HEK293 (cell line): ENCODE results near the gene BRCA2.

Source experiments
- KLF10 ChIP-seq: fragments of 450-650 bp; IDR thresholded peaks from 2 replicates; pipeline ENCODE4 v1.5.1; 2018; ENCODE audit warnings: missing biosample characterization, mild to moderate bottlenecking, missing genetic modification characterization
- OSR2 ChIP-seq: fragments of 450-650 bp; formaldehyde crosslinking; IDR thresholded peaks from 2 replicates; pipeline ENCODE4 v1.5.1; 2016; ENCODE audit warnings: missing biosample characterization, missing genetic modification characterization
- ZBTB1 ChIP-seq: fragments of 450-650 bp; formaldehyde crosslinking; IDR thresholded peaks from 2 replicates; pipeline ENCODE4 v1.5.1; 2016; ENCODE audit warnings: missing biosample characterization, missing genetic modification characterization
- ZEB2 ChIP-seq: fragments of 450-650 bp; formaldehyde crosslinking; IDR thresholded peaks from 2 replicates; pipeline ENCODE4 v1.5.1; 2016; ENCODE audit warnings: missing biosample characterization, missing genetic modification characterization
- ZNF114 ChIP-seq: fragments of 450-650 bp; formaldehyde crosslinking; IDR thresholded peaks from 2 replicates; pipeline ENCODE4 v1.5.0; 2017; ENCODE audit warnings: missing biosample characterization, missing genetic modification characterization
- ZNF274 ChIP-seq, 2 experiments: fragments of 200-500 bp in 1 of 2; fragments of 450-650 bp in 1 of 2; sonication (Bioruptor generic) in 1 of 2; formaldehyde crosslinking in 1 of 2; IDR thresholded peaks; 2 replicates each; pipeline versions ENCODE4 v1.5.1 to v1.6.1; 2014 to 2016; ENCODE audit warnings: borderline replicate concordance in 1 of 2, inconsistent platforms in 1 of 2, low read length in 1 of 2, missing biosample characterization in 1 of 2, missing genetic modification characterization in 1 of 2
- ZNF426 ChIP-seq: fragments of 450-650 bp; formaldehyde crosslinking; IDR thresholded peaks from 2 replicates; pipeline ENCODE4 v1.5.1; 2017; ENCODE audit warnings: missing biosample characterization, missing genetic modification characterization, mild to moderate bottlenecking, inconsistent platforms, moderate library complexity
- TF ChIP-seq, protein P1 (sequence below): fragments of 450-650 bp; formaldehyde crosslinking; IDR thresholded peaks from 2 replicates; pipeline ENCODE4 v1.5.1; 2016; ENCODE audit warnings: missing biosample characterization, missing genetic modification characterization
- TF ChIP-seq, protein P2 (sequence below): fragments of 450-650 bp; formaldehyde crosslinking; IDR thresholded peaks from 2 replicates; pipeline ENCODE4 v1.5.1; 2016; ENCODE audit warnings: missing biosample characterization, missing genetic modification characterization, low read depth
- TF ChIP-seq, protein P3 (sequence below): fragments of 450-650 bp; IDR thresholded peaks from 2 replicates; pipeline ENCODE4 v1.5.1; 2018; ENCODE audit warnings: missing biosample characterization, missing genetic modification characterization

DNA sequence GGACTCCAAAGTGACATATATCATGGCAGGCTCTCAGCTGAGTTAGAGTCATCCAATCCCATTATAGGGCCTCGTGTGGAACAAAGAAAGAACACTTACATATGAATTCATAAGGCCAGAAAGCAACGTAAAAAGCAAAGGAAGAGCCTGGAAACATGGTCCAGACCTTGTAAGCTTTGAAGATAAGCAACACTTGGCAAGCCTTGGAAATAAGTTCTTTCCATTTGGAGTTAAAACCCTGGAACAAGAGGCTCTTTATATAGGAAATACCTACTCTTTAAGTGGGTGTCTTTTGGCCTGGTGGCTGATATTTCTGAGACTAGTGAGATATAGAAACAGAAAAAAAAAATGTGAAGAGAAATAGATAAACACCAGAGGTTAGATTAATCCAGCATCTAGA lies 49.6 kb upstream of the BRCA2 start:
- TF ChIP-seq, protein P1, sequence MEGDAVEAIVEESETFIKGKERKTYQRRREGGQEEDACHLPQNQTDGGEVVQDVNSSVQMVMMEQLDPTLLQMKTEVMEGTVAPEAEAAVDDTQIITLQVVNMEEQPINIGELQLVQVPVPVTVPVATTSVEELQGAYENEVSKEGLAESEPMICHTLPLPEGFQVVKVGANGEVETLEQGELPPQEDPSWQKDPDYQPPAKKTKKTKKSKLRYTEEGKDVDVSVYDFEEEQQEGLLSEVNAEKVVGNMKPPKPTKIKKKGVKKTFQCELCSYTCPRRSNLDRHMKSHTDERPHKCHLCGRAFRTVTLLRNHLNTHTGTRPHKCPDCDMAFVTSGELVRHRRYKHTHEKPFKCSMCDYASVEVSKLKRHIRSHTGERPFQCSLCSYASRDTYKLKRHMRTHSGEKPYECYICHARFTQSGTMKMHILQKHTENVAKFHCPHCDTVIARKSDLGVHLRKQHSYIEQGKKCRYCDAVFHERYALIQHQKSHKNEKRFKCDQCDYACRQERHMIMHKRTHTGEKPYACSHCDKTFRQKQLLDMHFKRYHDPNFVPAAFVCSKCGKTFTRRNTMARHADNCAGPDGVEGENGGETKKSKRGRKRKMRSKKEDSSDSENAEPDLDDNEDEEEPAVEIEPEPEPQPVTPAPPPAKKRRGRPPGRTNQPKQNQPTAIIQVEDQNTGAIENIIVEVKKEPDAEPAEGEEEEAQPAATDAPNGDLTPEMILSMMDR (tag by site-specific recombination) = no peak
- TF ChIP-seq ZNF114 (tag by site-specific recombination) = no peak
- TF ChIP-seq ZEB2 (tag by site-specific recombination) = no peak
- TF ChIP-seq ZNF426 = no peak
- TF ChIP-seq OSR2 = no peak
- TF ChIP-seq, protein P2, sequence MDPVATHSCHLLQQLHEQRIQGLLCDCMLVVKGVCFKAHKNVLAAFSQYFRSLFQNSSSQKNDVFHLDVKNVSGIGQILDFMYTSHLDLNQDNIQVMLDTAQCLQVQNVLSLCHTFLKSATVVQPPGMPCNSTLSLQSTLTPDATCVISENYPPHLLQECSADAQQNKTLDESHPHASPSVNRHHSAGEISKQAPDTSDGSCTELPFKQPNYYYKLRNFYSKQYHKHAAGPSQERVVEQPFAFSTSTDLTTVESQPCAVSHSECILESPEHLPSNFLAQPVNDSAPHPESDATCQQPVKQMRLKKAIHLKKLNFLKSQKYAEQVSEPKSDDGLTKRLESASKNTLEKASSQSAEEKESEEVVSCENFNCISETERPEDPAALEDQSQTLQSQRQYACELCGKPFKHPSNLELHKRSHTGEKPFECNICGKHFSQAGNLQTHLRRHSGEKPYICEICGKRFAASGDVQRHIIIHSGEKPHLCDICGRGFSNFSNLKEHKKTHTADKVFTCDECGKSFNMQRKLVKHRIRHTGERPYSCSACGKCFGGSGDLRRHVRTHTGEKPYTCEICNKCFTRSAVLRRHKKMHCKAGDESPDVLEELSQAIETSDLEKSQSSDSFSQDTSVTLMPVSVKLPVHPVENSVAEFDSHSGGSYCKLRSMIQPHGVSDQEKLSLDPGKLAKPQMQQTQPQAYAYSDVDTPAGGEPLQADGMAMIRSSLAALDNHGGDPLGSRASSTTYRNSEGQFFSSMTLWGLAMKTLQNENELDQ (tag by site-specific recombination) = no peak
- TF ChIP-seq ZNF274 (IDR thresholded peaks at IDR 0.05; ENCODE audit: low read length) = no peak
- no peak for TF ChIP-seq ZNF274 (tag by site-specific recombination; IDR thresholded peaks at IDR 0.05; ENCODE audit: borderline replicate concordance)
- no peak for TF ChIP-seq KLF10 (tag by site-specific recombination)
- no peak for TF ChIP-seq ZBTB1 (tag by site-specific recombination)
- TF ChIP-seq, protein P3, sequence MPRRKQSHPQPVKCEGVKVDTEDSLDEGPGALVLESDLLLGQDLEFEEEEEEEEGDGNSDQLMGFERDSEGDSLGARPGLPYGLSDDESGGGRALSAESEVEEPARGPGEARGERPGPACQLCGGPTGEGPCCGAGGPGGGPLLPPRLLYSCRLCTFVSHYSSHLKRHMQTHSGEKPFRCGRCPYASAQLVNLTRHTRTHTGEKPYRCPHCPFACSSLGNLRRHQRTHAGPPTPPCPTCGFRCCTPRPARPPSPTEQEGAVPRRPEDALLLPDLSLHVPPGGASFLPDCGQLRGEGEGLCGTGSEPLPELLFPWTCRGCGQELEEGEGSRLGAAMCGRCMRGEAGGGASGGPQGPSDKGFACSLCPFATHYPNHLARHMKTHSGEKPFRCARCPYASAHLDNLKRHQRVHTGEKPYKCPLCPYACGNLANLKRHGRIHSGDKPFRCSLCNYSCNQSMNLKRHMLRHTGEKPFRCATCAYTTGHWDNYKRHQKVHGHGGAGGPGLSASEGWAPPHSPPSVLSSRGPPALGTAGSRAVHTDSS (tag by site-specific recombination) = no peak
